Measurements from ENCODE around the gene ATG10. TPM values are rescaled to one million over a fixed set of nuclear protein-coding genes. Genes with fewer than 3 reads are reported as not detected.

ATG10 gene
- total RNA-seq, 1 donor from 2014 or later: 8.4 TPM

- H3K27me3 ChIP-seq (ENCODE audit: control insufficient read depth in 3 of 3, insufficient read depth in 3 of 3, low read length in 3 of 3): no peaks in the 10 kb centered on the region
- H3K9me3 ChIP-seq (ENCODE audit: control insufficient read depth in 3 of 3, low read length in 3 of 3): no peaks in the 10 kb centered on the region
- H3K4me3 ChIP-seq (ENCODE audit: low read length in 3 of 3): no peak overlapping the region
- H3K9ac ChIP-seq (ENCODE audit: low read depth in 1 of 3, low read length in 3 of 3): no peak overlapping the region
- H3K4me1 ChIP-seq (ENCODE audit: control insufficient read depth in 3 of 3, insufficient read depth in 3 of 3, low read length in 3 of 3): no peaks in the 10 kb centered on the region
- H3K27ac ChIP-seq (ENCODE audit: low read depth, low read length): no peak overlapping the region
- peaks cover 0 to 2% (median 0%) of the 10 kb centered on the region in 3 donors for H3K36me3 ChIP-seq (ENCODE audit: control insufficient read depth in 3 of 3, insufficient read depth in 3 of 3, low read length in 3 of 3)
These were observed 212.0 kb downstream of the ATG10 start for GRCh38 chr5:82183828-82184227.

GRCh38 chr5:82185851-82186250 is 214.0 kb downstream of the ATG10 start:
- H3K9me3 ChIP-seq (ENCODE audit: control insufficient read depth in 3 of 3, low read length in 3 of 3): no peaks in the 10 kb centered on the region
- no peaks in the 10 kb centered on the region for H3K4me1 ChIP-seq (ENCODE audit: control insufficient read depth in 3 of 3, insufficient read depth in 3 of 3, low read length in 3 of 3)
- H3K9ac ChIP-seq (ENCODE audit: low read depth in 1 of 3, low read length in 3 of 3): no peak overlapping the region
- no peak overlapping the region for H3K27ac ChIP-seq (ENCODE audit: low read depth, low read length)
- no peak overlapping the region for H3K4me3 ChIP-seq (ENCODE audit: low read length in 3 of 3)
- no peaks in the 10 kb centered on the region for H3K27me3 ChIP-seq (ENCODE audit: control insufficient read depth in 3 of 3, insufficient read depth in 3 of 3, low read length in 3 of 3)
- H3K36me3 ChIP-seq (ENCODE audit: control insufficient read depth in 3 of 3, insufficient read depth in 3 of 3, low read length in 3 of 3): no peaks in the 10 kb centered on the region

GRCh38 chr5:82197550-82197949 is 225.7 kb downstream of the ATG10 start:
- no peaks in the 10 kb centered on the region for H3K4me1 ChIP-seq (ENCODE audit: control insufficient read depth in 3 of 3, insufficient read depth in 3 of 3, low read length in 3 of 3)
- no peaks in the 10 kb centered on the region for H3K36me3 ChIP-seq (ENCODE audit: control insufficient read depth in 3 of 3, insufficient read depth in 3 of 3, low read length in 3 of 3)
- H3K27me3 ChIP-seq (ENCODE audit: control insufficient read depth in 3 of 3, insufficient read depth in 3 of 3, low read length in 3 of 3): no peaks in the 10 kb centered on the region
- no peak overlapping the region for H3K9ac ChIP-seq (ENCODE audit: low read depth in 1 of 3, low read length in 3 of 3)
- H3K27ac ChIP-seq (ENCODE audit: low read depth, low read length): no peak overlapping the region
- H3K9me3 ChIP-seq (ENCODE audit: control insufficient read depth in 3 of 3, low read length in 3 of 3): no peaks in the 10 kb centered on the region
- no peak overlapping the region for H3K4me3 ChIP-seq (ENCODE audit: low read length in 3 of 3)

GRCh38 chr5:82204567-82204966 is 232.7 kb downstream of the ATG10 start:
- Histone ChIP-seq H3K9me3 (ENCODE audit: control insufficient read depth in 3 of 3, low read length in 3 of 3) (no peaks in the 10 kb centered on the region), H3K27ac (ENCODE audit: low read depth, low read length) (no peak overlapping the region), H3K9ac (ENCODE audit: low read depth in 1 of 3, low read length in 3 of 3) (no peak overlapping the region), H3K4me3 (ENCODE audit: low read length in 3 of 3) (no peak overlapping the region), H3K27me3 (ENCODE audit: control insufficient read depth in 3 of 3, insufficient read depth in 3 of 3, low read length in 3 of 3) (no peaks in the 10 kb centered on the region), H3K36me3 (ENCODE audit: control insufficient read depth in 3 of 3, insufficient read depth in 3 of 3, low read length in 3 of 3) (no peaks in the 10 kb centered on the region), H3K4me1 (ENCODE audit: control insufficient read depth in 3 of 3, insufficient read depth in 3 of 3, low read length in 3 of 3) (no peaks in the 10 kb centered on the region)

- Histone ChIP-seq H3K4me1 (ENCODE audit: control insufficient read depth in 3 of 3, insufficient read depth in 3 of 3, low read length in 3 of 3) (no peaks in the 10 kb centered on the region), H3K9ac (ENCODE audit: low read depth in 1 of 3, low read length in 3 of 3) (no peak overlapping the region), H3K36me3 (ENCODE audit: control insufficient read depth in 3 of 3, insufficient read depth in 3 of 3, low read length in 3 of 3) (no peaks in the 10 kb centered on the region), H3K4me3 (ENCODE audit: low read length in 3 of 3) (no peak overlapping the region), H3K27ac (ENCODE audit: low read depth, low read length) (no peak overlapping the region), H3K27me3 (ENCODE audit: control insufficient read depth in 3 of 3, insufficient read depth in 3 of 3, low read length in 3 of 3) (no peaks in the 10 kb centered on the region), H3K9me3 (ENCODE audit: control insufficient read depth in 3 of 3, low read length in 3 of 3) (no peaks in the 10 kb centered on the region)
These were observed 233.2 kb downstream of the ATG10 start for GRCh38 chr5:82205005-82205404.

GRCh38 chr5:82208371-82208770 is 236.5 kb downstream of the ATG10 start:
- Histone ChIP-seq H3K9me3 (ENCODE audit: control insufficient read depth in 3 of 3, low read length in 3 of 3) (no peaks in the 10 kb centered on the region), H3K27ac (ENCODE audit: low read depth, low read length) (no peak overlapping the region), H3K27me3 (ENCODE audit: control insufficient read depth in 3 of 3, insufficient read depth in 3 of 3, low read length in 3 of 3) (no peaks in the 10 kb centered on the region), H3K36me3 (ENCODE audit: control insufficient read depth in 3 of 3, insufficient read depth in 3 of 3, low read length in 3 of 3) (no peaks in the 10 kb centered on the region), H3K4me3 (ENCODE audit: low read length in 3 of 3) (no peak overlapping the region), H3K9ac (ENCODE audit: low read depth in 1 of 3, low read length in 3 of 3) (no peak overlapping the region), H3K4me1 (ENCODE audit: control insufficient read depth in 3 of 3, insufficient read depth in 3 of 3, low read length in 3 of 3) (no peaks in the 10 kb centered on the region)

- H3K36me3 ChIP-seq (ENCODE audit: control insufficient read depth in 3 of 3, insufficient read depth in 3 of 3, low read length in 3 of 3): no peaks in the 10 kb centered on the region
- no peak overlapping the region for H3K9ac ChIP-seq (ENCODE audit: low read depth in 1 of 3, low read length in 3 of 3)
- no peak overlapping the region for H3K27ac ChIP-seq (ENCODE audit: low read depth, low read length)
- no peak overlapping the region for H3K4me3 ChIP-seq (ENCODE audit: low read length in 3 of 3)
- no peaks in the 10 kb centered on the region for H3K27me3 ChIP-seq (ENCODE audit: control insufficient read depth in 3 of 3, insufficient read depth in 3 of 3, low read length in 3 of 3)
- H3K9me3 ChIP-seq (ENCODE audit: control insufficient read depth in 3 of 3, low read length in 3 of 3): no peaks in the 10 kb centered on the region
- no peaks in the 10 kb centered on the region for H3K4me1 ChIP-seq (ENCODE audit: control insufficient read depth in 3 of 3, insufficient read depth in 3 of 3, low read length in 3 of 3)
These were observed 240.2 kb downstream of the ATG10 start for GRCh38 chr5:82211855-82212572.

GRCh38 chr5:82217917-82218316 is 246.1 kb downstream of the ATG10 start:
- H3K27ac ChIP-seq (ENCODE audit: low read depth, low read length): no peak overlapping the region
- no peaks in the 10 kb centered on the region for H3K27me3 ChIP-seq (ENCODE audit: control insufficient read depth in 3 of 3, insufficient read depth in 3 of 3, low read length in 3 of 3)
- no peaks in the 10 kb centered on the region for H3K9me3 ChIP-seq (ENCODE audit: control insufficient read depth in 3 of 3, low read length in 3 of 3)
- no peaks in the 10 kb centered on the region for H3K4me1 ChIP-seq (ENCODE audit: control insufficient read depth in 3 of 3, insufficient read depth in 3 of 3, low read length in 3 of 3)
- no peak overlapping the region for H3K9ac ChIP-seq (ENCODE audit: low read depth in 1 of 3, low read length in 3 of 3)
- no peaks in the 10 kb centered on the region for H3K36me3 ChIP-seq (ENCODE audit: control insufficient read depth in 3 of 3, insufficient read depth in 3 of 3, low read length in 3 of 3)
- no peak overlapping the region for H3K4me3 ChIP-seq (ENCODE audit: low read length in 3 of 3)

GRCh38 chr5:82218374-82219156 is 246.7 kb downstream of the ATG10 start:
- Histone ChIP-seq H3K27ac (ENCODE audit: low read depth, low read length) (no peak overlapping the region), H3K9me3 (ENCODE audit: control insufficient read depth in 3 of 3, low read length in 3 of 3) (no peaks in the 10 kb centered on the region), H3K9ac (ENCODE audit: low read depth in 1 of 3, low read length in 3 of 3) (no peak overlapping the region), H3K27me3 (ENCODE audit: control insufficient read depth in 3 of 3, insufficient read depth in 3 of 3, low read length in 3 of 3) (no peaks in the 10 kb centered on the region), H3K4me3 (ENCODE audit: low read length in 3 of 3) (no peak overlapping the region), H3K4me1 (ENCODE audit: control insufficient read depth in 3 of 3, insufficient read depth in 3 of 3, low read length in 3 of 3) (no peaks in the 10 kb centered on the region), H3K36me3 (ENCODE audit: control insufficient read depth in 3 of 3, insufficient read depth in 3 of 3, low read length in 3 of 3) (no peaks in the 10 kb centered on the region)

GRCh38 chr5:82221020-82221419 is 249.2 kb downstream of the ATG10 start:
- Histone ChIP-seq H3K4me1 (ENCODE audit: control insufficient read depth in 3 of 3, insufficient read depth in 3 of 3, low read length in 3 of 3) (peaks cover 0 to 2% (median 0%) of the 10 kb centered on the region in 3 donors), H3K9ac (ENCODE audit: low read depth in 1 of 3, low read length in 3 of 3) (no peak overlapping the region), H3K4me3 (ENCODE audit: low read length in 3 of 3) (no peak overlapping the region), H3K9me3 (ENCODE audit: control insufficient read depth in 3 of 3, low read length in 3 of 3) (no peaks in the 10 kb centered on the region), H3K36me3 (ENCODE audit: control insufficient read depth in 3 of 3, insufficient read depth in 3 of 3, low read length in 3 of 3) (no peaks in the 10 kb centered on the region), H3K27ac (ENCODE audit: low read depth, low read length) (no peak overlapping the region), H3K27me3 (ENCODE audit: control insufficient read depth in 3 of 3, insufficient read depth in 3 of 3, low read length in 3 of 3) (no peaks in the 10 kb centered on the region)
